Mesenchymal stem cell (in vitro differentiated cells and primary cell): Measurements from ENCODE around the gene ZNF276.
"Not testable (repeated sequence)": the region's sequence is repeated elsewhere in the genome, so short reads cannot be mapped to it uniquely, and the experiment has no call there.

Experiments used
- DNase-seq: peaks from one replicate; pipeline ENCODE4 v3.0.0-alpha.2; 2013
- H2AFZ ChIP-seq: one replicate; pipeline ENCODE4 v1.6.1; 2013; ENCODE audit warnings: low read depth, mild to moderate bottlenecking, control low read depth, inconsistent platforms, low read length, moderate library complexity
- H2AK5ac ChIP-seq: 2 replicates; pipeline ENCODE4 v1.6.1; 2013; ENCODE audit warnings: low read length, moderate library complexity, mild to moderate bottlenecking, inconsistent platforms; ENCODE audit not compliant: severe bottlenecking
- H2BK120ac ChIP-seq: one replicate; pipeline ENCODE4 v1.6.1; 2013; ENCODE audit warnings: low read depth, mild to moderate bottlenecking, inconsistent platforms, low read length, moderate library complexity
- H2BK12ac ChIP-seq, 2 experiments: one replicate each; pipeline ENCODE4 v1.6.1; 2013; ENCODE audit warnings: inconsistent platforms in 2 of 2, low read length in 2 of 2, mild to moderate bottlenecking in 2 of 2, moderate library complexity in 2 of 2, control low read depth in 1 of 2
- H2BK15ac ChIP-seq: one replicate; pipeline ENCODE4 v1.6.1; 2013; ENCODE audit warnings: mild to moderate bottlenecking, low read depth, inconsistent platforms; ENCODE audit not compliant: poor library complexity, severe bottlenecking
- H2BK5ac ChIP-seq: 2 replicates; pipeline ENCODE4 v1.6.1; 2013; ENCODE audit warnings: low read depth, mild to moderate bottlenecking, low read length, control low read depth, inconsistent platforms; ENCODE audit not compliant: poor library complexity, severe bottlenecking
- H3K14ac ChIP-seq, 2 experiments: one replicate each; pipeline ENCODE4 v1.6.1; 2013; ENCODE audit warnings: inconsistent platforms in 2 of 2, low read length in 2 of 2, control low read depth in 1 of 2, mild to moderate bottlenecking in 1 of 2, moderate library complexity in 1 of 2
- H3K18ac ChIP-seq, 2 experiments: one replicate each; pipeline ENCODE4 v1.6.1; 2013; ENCODE audit warnings: inconsistent platforms in 2 of 2, low read length in 2 of 2, control low read depth in 1 of 2, low read depth in 1 of 2, mild to moderate bottlenecking in 1 of 2
- H3K23ac ChIP-seq, 2 experiments: one replicate each; pipeline ENCODE4 v1.6.1; 2013; ENCODE audit warnings: inconsistent platforms in 2 of 2, low read length in 2 of 2, mild to moderate bottlenecking in 2 of 2, moderate library complexity in 2 of 2, control low read depth in 1 of 2
- H3K27ac ChIP-seq: 2 replicates; pipeline ENCODE4 v1.5.1; 2013; ENCODE audit warnings: mild to moderate bottlenecking, moderate library complexity, low read length, control low read depth, inconsistent platforms; ENCODE audit not compliant: poor library complexity, severe bottlenecking
- H3K27me3 ChIP-seq, 2 experiments: 2 replicates each; pipeline versions ENCODE4 v1.6.1 to v1.7.0; 2013; ENCODE audit warnings: low read length in 2 of 2, mild to moderate bottlenecking in 2 of 2, moderate library complexity in 2 of 2, control low read depth in 1 of 2, inconsistent platforms in 1 of 2; ENCODE audit not compliant: control insufficient read depth in 1 of 2, insufficient read depth in 1 of 2
- H3K36me3 ChIP-seq, 2 experiments: 2 replicates each; pipeline versions ENCODE4 v1.6.1 to v1.7.0; 2013; ENCODE audit warnings: low read length in 2 of 2, control low read depth in 1 of 2, inconsistent platforms in 1 of 2, low read depth in 1 of 2, mild to moderate bottlenecking in 1 of 2; ENCODE audit not compliant: insufficient read depth in 2 of 2, control insufficient read depth in 1 of 2
- H3K4ac ChIP-seq, 2 experiments: one replicate each; pipeline ENCODE4 v1.6.1; 2013; ENCODE audit warnings: inconsistent platforms in 2 of 2, low read length in 2 of 2, mild to moderate bottlenecking in 2 of 2, moderate library complexity in 2 of 2, control low read depth in 1 of 2, low read depth in 1 of 2
- H3K4me1 ChIP-seq: 2 replicates; pipeline ENCODE4 v1.6.1; 2013; ENCODE audit warnings: low read depth, low read length, control low read depth; ENCODE audit not compliant: control insufficient read depth, insufficient read depth
- H3K4me2 ChIP-seq: 2 replicates; pipeline ENCODE4 v1.6.1; 2013; ENCODE audit warnings: low read length, mild to moderate bottlenecking, inconsistent platforms; ENCODE audit not compliant: poor library complexity, severe bottlenecking
- H3K4me3 ChIP-seq, 2 experiments: 2 replicates each; pipeline versions ENCODE4 v1.5.1 to v1.7.0; 2013; ENCODE audit warnings: low read length in 2 of 2, mild to moderate bottlenecking in 2 of 2, control low read depth in 1 of 2, low read depth in 1 of 2; ENCODE audit not compliant: insufficient read depth in 1 of 2
- H3K79me1 ChIP-seq: replicated peaks from 2 replicates; pipeline ENCODE4 v1.6.1; 2013; ENCODE audit warnings: mild to moderate bottlenecking, control low read depth, low read length, inconsistent platforms; ENCODE audit not compliant: poor library complexity, severe bottlenecking
- H3K9ac ChIP-seq: 2 replicates; pipeline ENCODE4 v1.7.0; 2013; ENCODE audit warnings: mild to moderate bottlenecking, low read length, moderate library complexity
- H3K9me3 ChIP-seq: 2 replicates; pipeline ENCODE4 v1.7.0; 2013; ENCODE audit warnings: mild to moderate bottlenecking, low read length; ENCODE audit not compliant: control insufficient read depth
- H4K8ac ChIP-seq: one replicate; pipeline ENCODE4 v1.6.1; 2013; ENCODE audit warnings: inconsistent platforms, mild to moderate bottlenecking, low read length, moderate library complexity
- H4K91ac ChIP-seq: one replicate; pipeline ENCODE4 v1.6.1; 2013; ENCODE audit warnings: mild to moderate bottlenecking, low read length, inconsistent platforms
- WGBS: methylation state at CpG from one replicate; pipeline ENCODE4 v1.1.7; 2013; ENCODE audit warnings: mixed read lengths; 5-methylcytosine and 5-hydroxymethylcytosine counted together

Gene ZNF276

DNA sequence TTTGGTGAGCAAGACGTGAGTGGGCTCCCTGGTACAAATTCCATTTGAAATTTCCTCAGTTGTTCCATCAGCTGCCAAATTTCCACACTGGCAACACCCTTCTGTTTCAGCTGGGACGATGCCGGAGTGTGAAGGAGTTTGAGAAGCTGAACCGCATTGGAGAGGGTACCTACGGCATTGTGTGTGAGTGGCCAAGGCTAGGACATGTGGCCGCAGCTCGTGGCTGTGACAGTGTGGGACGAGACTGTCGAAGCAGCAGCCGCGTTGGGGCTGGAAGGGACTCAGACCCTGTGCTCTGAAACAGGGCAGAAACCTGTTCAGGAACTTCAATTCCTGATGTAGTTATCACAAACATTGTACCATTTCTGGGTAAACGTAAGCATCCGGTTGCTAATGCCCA lies 32.2 kb upstream of the ZNF276 start:
- Histone ChIP-seq H3K18ac (no peak overlapping the region), H2BK120ac (no peak overlapping the region)
- 97% methylated on average over 13 of the region's 13 CpGs for WGBS

DNA sequence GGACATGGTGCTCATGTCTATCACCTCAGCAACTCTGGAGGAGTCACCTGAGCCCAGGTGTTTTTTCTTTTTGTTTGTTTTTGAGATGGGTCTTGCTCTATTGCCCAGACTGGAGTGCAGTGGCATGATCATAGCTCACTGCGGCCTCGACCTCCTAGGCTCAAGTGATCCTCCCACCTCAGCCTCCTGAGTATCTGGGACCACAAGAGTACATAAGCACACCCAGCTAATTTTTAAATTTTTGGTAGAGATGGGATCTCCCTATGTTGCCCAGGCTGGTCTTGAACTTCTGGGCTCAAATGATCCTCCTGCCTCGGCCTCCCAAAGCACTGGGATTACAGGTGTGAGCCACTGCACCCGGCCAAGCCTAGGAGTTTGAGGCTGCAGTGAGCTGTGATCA lies 31.7 kb upstream of the ZNF276 start:
- not testable (repeated sequence) for H2BK5ac ChIP-seq, H2BK12ac ChIP-seq, H3K4me2 ChIP-seq, H4K8ac ChIP-seq, H3K14ac ChIP-seq, H3K27ac ChIP-seq, H3K4ac ChIP-seq, H2AFZ ChIP-seq, H3K9ac ChIP-seq, H2BK15ac ChIP-seq, H4K91ac ChIP-seq, H2BK120ac ChIP-seq, H2AK5ac ChIP-seq, DNase-seq, H3K4me3 ChIP-seq, H3K9me3 ChIP-seq, H3K18ac ChIP-seq, H3K27me3 ChIP-seq, H3K23ac ChIP-seq
- Histone ChIP-seq H3K36me3 (peaks cover 49 to 65% of the 10 kb centered on the region in 2 experiments), H3K79me1 (peaks cover 34% of the 10 kb centered on the region), H3K4me1 (peaks cover 23% of the 10 kb centered on the region)
- 97% methylated on average over 2 of the region's 4 CpGs for WGBS

More for the DNA sequence above, 32.2 kb upstream of the ZNF276 start:
- Histone ChIP-seq H3K4me2 (no peak overlapping the region), H3K4me3 (no peak overlapping the region), H3K27me3 (no peaks in the 10 kb centered on the region), H3K36me3 (peaks cover 46 to 62% of the 10 kb centered on the region in 2 experiments), H4K91ac (no peak overlapping the region), H3K79me1 (peaks cover 34% of the 10 kb centered on the region), H3K4ac (no peak overlapping the region), H2BK15ac (no peak overlapping the region), H3K14ac (no peak overlapping the region), H2AFZ (no peak overlapping the region), H3K27ac (no peak overlapping the region), H2AK5ac (no peak overlapping the region), H2BK5ac (no peak overlapping the region), H4K8ac (no peak overlapping the region), H3K9ac (no peak overlapping the region), H3K4me1 (peaks cover 23% of the 10 kb centered on the region), H2BK12ac (no peak overlapping the region), H3K9me3 (no peaks in the 10 kb centered on the region), H3K23ac (no peak overlapping the region)
- no peak for DNase-seq

DNA sequence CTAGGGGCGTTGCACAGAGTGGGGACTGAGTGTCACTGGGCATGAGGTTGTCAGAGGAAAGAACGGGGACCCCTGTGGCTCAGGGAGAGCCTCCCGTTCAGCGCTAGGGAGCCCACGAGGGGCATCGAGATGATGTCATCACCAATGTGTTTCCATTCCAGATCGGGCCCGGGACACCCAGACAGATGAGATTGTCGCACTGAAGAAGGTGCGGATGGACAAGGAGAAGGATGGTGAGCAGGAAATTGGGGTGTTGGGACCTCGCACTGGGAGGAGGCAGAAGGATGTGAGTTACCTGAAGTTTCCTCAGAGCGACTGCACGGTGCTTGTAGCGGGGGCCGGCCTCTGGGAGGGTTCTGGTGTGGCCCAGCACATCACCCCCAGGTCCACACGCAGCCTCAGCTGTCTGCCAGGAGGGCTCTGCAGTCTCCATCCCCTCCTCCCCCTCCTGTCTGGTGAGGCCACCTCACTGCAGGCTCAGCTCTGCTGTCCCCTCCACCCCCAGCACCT lies 30.9 kb upstream of the ZNF276 start:
- DNase-seq = no peak
- H2AFZ ChIP-seq = no peak overlapping the region

DNA sequence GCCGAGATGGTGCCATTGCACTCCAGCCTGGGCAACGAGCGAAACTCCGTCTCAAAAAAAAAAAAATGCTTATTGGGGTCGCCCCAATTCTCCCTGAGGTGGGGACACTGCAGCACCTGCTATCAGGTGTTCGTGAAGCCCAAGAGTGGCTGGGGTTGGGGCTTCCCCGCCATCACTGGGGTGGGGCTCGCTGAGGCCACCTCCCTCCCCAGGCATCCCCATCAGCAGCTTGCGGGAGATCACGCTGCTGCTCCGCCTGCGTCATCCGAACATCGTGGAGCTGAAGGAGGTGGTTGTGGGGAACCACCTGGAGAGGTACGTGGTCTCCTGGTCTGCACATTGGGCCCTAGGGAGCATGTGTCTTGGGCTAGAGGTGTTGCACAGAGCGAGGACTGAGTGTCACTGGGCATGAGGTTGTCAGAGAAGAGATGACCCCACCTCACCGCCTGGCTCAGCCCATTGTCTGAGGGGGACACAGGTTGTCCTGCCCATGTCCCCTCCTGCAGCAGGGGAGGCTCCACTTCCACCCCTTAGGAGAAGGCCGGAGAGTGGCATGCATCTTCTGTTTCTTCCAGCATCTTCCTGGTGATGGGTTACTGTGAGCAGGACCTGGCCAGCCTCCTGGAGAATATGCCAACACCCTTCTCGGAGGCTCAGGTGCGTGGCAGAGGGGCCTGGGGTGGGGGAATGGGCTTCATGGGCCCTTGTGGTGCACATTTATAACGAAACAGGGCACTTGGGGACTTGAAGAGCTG lies 29.9 kb upstream of the ZNF276 start:
- no peak overlapping the region for H3K27ac ChIP-seq
- no peak overlapping the region for H3K23ac ChIP-seq
- no peak for DNase-seq
- no peak overlapping the region for H4K91ac ChIP-seq
- no peaks in the 10 kb centered on the region for H3K9me3 ChIP-seq
- H3K4ac ChIP-seq = no peak overlapping the region
- no peak overlapping the region for H3K14ac ChIP-seq
- H2BK15ac ChIP-seq = no peak overlapping the region
- no peak overlapping the region for H2AK5ac ChIP-seq
- H3K79me1 ChIP-seq = peaks cover 34% of the 10 kb centered on the region
- H2BK5ac ChIP-seq = no peak overlapping the region
- no peak overlapping the region for H3K18ac ChIP-seq
- H2AFZ ChIP-seq = no peak overlapping the region
- H2BK120ac ChIP-seq = no peak overlapping the region
- no peak overlapping the region for H2BK12ac ChIP-seq
- peaks cover 57 to 70% of the 10 kb centered on the region in 2 experiments for H3K36me3 ChIP-seq
- no peak overlapping the region for H3K4me2 ChIP-seq
- H3K4me1 ChIP-seq = peaks cover 25% of the 10 kb centered on the region
- no peak overlapping the region for H3K9ac ChIP-seq
- no peak overlapping the region for H4K8ac ChIP-seq
- H3K4me3 ChIP-seq = no peak overlapping the region
- H3K27me3 ChIP-seq = no peaks in the 10 kb centered on the region
- 96% methylated on average over 18 of the region's 21 CpGs for WGBS

More for the DNA sequence above, 30.9 kb upstream of the ZNF276 start:
- Histone ChIP-seq H2BK12ac (no peak overlapping the region), H3K4ac (no peak overlapping the region), H3K4me3 (no peak overlapping the region), H3K23ac (no peak overlapping the region), H4K91ac (no peak overlapping the region), H3K27me3 (no peaks in the 10 kb centered on the region), H3K4me1 (peaks cover 23% of the 10 kb centered on the region), H4K8ac (no peak overlapping the region), H3K79me1 (peaks cover 34% of the 10 kb centered on the region), H3K36me3 (peaks cover 56 to 67% of the 10 kb centered on the region in 2 experiments), H2BK120ac (no peak overlapping the region), H3K4me2 (no peak overlapping the region), H3K18ac (no peak overlapping the region), H2BK5ac (no peak overlapping the region), H2AK5ac (no peak overlapping the region), H3K9ac (no peak overlapping the region), H3K14ac (no peak overlapping the region), H3K27ac (no peak overlapping the region), H3K9me3 (no peaks in the 10 kb centered on the region), H2BK15ac (no peak overlapping the region)
- 96% methylated on average over 16 of the region's 16 CpGs for WGBS
